CD4-positive, alpha-beta T cell (primary cell): Measurements from ENCODE around the gene MTSS2. TPM values are rescaled to one million over a fixed set of nuclear protein-coding genes. Genes with fewer than 3 reads are reported as not detected.

Experiments
- ATAC-seq: fragments of 200-7000 bp; cut with Tn5 transposase; one replicate; pipeline ENCODE4 v1.10.0; 2022; ENCODE audit warnings: mild to moderate bottlenecking; ENCODE audit not compliant: poor library complexity
- CTCF ChIA-PET: fragments of 350-600 bp; sonication (Branson Sonifier 250); formaldehyde crosslinking; loops from one replicate; lab custom pipeline; 2021; ENCODE audit warnings: antibody characterized with exemption, inconsistent platforms; lab: Charles Lee
- POLR2A ChIA-PET: fragments of 350-600 bp; sonication (Branson Sonifier 250); formaldehyde crosslinking; loops from one replicate; lab custom pipeline; 2021; ENCODE audit warnings: antibody characterized with exemption, inconsistent platforms; lab: Charles Lee
- DNase-seq, 14 experiments: peaks; one replicate each; pipeline ENCODE4 v3.0.0-alpha.2; 2013 to 2020; ENCODE audit warnings: mixed read lengths in 2 of 14
- H3K27ac ChIP-seq, 2 donors: one replicate each; pipeline versions ENCODE4 v1.5.1 to v1.7.0; 2013; ENCODE audit warnings: low read length in 2 of 2, low read depth in 1 of 2, mild to moderate bottlenecking in 1 of 2
- H3K27me3 ChIP-seq, 2 experiments: 1 replicate in 1 of 2; 2 replicates in 1 of 2; pipeline versions ENCODE4 v1.6.1 to v1.7.0; 2013; ENCODE audit warnings: low read length in 2 of 2, control low read depth in 1 of 2, mild to moderate bottlenecking in 1 of 2, moderate library complexity in 1 of 2; ENCODE audit not compliant: insufficient read depth in 2 of 2, control insufficient read depth in 1 of 2
- H3K36me3 ChIP-seq: one replicate; pipeline ENCODE4 v1.6.1; 2013; ENCODE audit warnings: low read length, control low read depth; ENCODE audit not compliant: insufficient read depth
- H3K4me1 ChIP-seq: one replicate; pipeline ENCODE4 v1.6.1; 2013; ENCODE audit warnings: low read length, control low read depth; ENCODE audit not compliant: insufficient read depth
- H3K4me3 ChIP-seq: one replicate; pipeline ENCODE4 v1.5.1; 2013; ENCODE audit warnings: mild to moderate bottlenecking, low read length, moderate library complexity
- H3K9me3 ChIP-seq, 2 experiments: 1 replicate in 1 of 2; 2 replicates in 1 of 2; pipeline versions ENCODE4 v1.6.1 to v1.7.0; 2013; ENCODE audit warnings: low read length in 2 of 2, mild to moderate bottlenecking in 2 of 2, control low read depth in 1 of 2, moderate library complexity in 1 of 2; ENCODE audit not compliant: control insufficient read depth in 1 of 2, insufficient read depth in 1 of 2
- H3K27ac Mint-ChIP-seq: one replicate; pipeline ENCODE4 v1.8.0; 2020; ENCODE audit warnings: mixed read lengths
- H3K27me3 Mint-ChIP-seq: one replicate; pipeline ENCODE4 v1.8.0; 2021; ENCODE audit warnings: mixed read lengths
- H3K36me3 Mint-ChIP-seq: one replicate; pipeline ENCODE4 v1.8.0; 2021; ENCODE audit warnings: low read depth, mixed read lengths
- H3K4me1 Mint-ChIP-seq: one replicate; pipeline ENCODE4 v1.8.0; 2021; ENCODE audit warnings: low read depth, mixed read lengths
- H3K4me3 Mint-ChIP-seq: one replicate; pipeline ENCODE4 v1.8.0; 2020; ENCODE audit warnings: mild to moderate bottlenecking, mixed read lengths
- H3K9me3 Mint-ChIP-seq: one replicate; pipeline ENCODE4 v1.8.0; 2020; ENCODE audit warnings: mixed read lengths
- CTCF ChIP-seq: fragments of 200-600 bp; IDR thresholded peaks from one replicate; pipeline ENCODE4 v1.8.0; 2022; ENCODE audit warnings: antibody characterized with exemption, mild to moderate bottlenecking
- intact Hi-C, 2 experiments: fragments of 100-400 bp; cut with DNase I in 1 of 2; cut with micrococcal nuclease in 1 of 2; formaldehyde crosslinking; loops; one replicate each; pipeline versions ENCODE4 v1.15.1 to v1.9.0; 2023 to 2025; cut with DNase I, micrococcal nuclease
- total RNA-seq, 174 experiments: library from RNA in 2 of 174; stranded (reverse) in 2 of 174; gene quantifications; one replicate each; pipeline ENCODE4 v1.2.3 and lab custom pipeline; 2021 to 2026

MTSS2 gene
- total RNA-seq, 2 experiments from 2014 or later = 15.4 to 16.4 TPM

- peaks cover 42% of the 10 kb centered on the region for H3K36me3 ChIP-seq
Measured at GRCh38 chr16:70725912-70726828, 40.3 kb upstream of the MTSS2 start.

DNA sequence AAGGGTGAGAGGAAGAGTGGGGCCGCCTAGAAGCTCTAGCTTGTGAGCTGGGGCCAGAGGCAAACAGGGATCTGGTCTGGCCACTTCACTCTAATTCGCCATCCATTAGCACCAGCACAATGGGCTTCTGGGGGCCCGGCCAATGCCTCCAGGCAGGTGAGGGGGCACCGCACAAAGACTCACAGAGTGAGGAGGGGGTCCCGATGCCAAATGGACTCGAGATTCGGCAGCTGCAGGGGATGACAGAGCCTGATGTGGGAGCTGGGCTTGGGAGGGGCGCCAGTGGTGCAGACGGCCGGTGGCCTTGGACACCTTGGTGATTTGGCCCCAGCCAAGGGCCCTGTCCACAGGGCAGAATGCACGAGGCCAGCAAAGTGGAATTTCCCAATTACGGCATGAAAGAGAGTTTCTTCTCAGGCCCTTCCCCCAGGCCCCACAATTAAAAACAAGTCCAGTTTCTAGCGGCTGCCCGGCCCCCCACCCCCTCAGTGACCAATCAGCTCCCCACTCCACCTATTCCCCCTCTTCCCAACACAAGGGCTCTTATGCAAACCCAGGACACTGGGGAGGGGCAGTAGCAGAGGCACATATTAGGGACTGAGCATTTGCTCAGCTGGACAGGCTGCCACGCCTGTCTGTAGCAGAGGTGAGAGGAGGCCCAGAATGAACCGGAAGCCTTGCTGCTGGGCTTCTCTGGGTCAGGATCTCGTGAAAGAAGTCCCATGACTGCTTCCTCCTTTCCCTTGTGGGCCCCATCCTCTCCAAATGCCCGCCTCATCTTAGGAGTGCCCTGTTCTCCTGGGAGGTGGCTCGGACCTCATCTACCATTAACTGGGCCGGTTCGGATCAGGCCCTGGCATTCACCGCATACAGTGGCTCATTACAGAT lies 39.4 kb upstream of the MTSS2 start:
- no peaks in the 10 kb centered on the region for H3K27me3 ChIP-seq
- TF ChIP-seq CTCF = no peak
- H3K27ac ChIP-seq = no peak overlapping the region
- H3K36me3 ChIP-seq = peaks cover 40% of the 10 kb centered on the region
- intact Hi-C loops = no loop called here
- no peak overlapping the region for H3K4me3 ChIP-seq
- H3K27me3 Mint-ChIP-seq = no peaks in the 10 kb centered on the region
- no peak for DNase-seq
- H3K4me3 Mint-ChIP-seq = no peak overlapping the region
- no peak overlapping the region for H3K27ac Mint-ChIP-seq
- peaks cover 55% of the 10 kb centered on the region for H3K36me3 Mint-ChIP-seq
- no peaks in the 10 kb centered on the region for H3K9me3 ChIP-seq
- H3K4me1 ChIP-seq = no peaks in the 10 kb centered on the region
- no peak for ATAC-seq
- ChIA-PET POLR2A (no interaction called here), CTCF (no interaction called here)
- no peaks in the 10 kb centered on the region for H3K4me1 Mint-ChIP-seq
- no peaks in the 10 kb centered on the region for H3K9me3 Mint-ChIP-seq

More at GRCh38 chr16:70725912-70726828, 40.3 kb upstream of the MTSS2 start:
- H3K27ac ChIP-seq = no peak overlapping the region
- no peak for TF ChIP-seq CTCF
- Mint-ChIP-seq H3K4me3 (no peak overlapping the region), H3K27me3 (no peaks in the 10 kb centered on the region), H3K27ac (no peak overlapping the region), H3K36me3 (peaks cover 51% of the 10 kb centered on the region), H3K4me1 (no peaks in the 10 kb centered on the region), H3K9me3 (no peaks in the 10 kb centered on the region)
- ChIA-PET POLR2A (no interaction called here), CTCF (no interaction called here)
- DNase-seq (no peak), ATAC-seq (no peak)
- intact Hi-C loops = no loop called here
- H3K27me3 ChIP-seq = no peaks in the 10 kb centered on the region
- H3K4me3 ChIP-seq = no peak overlapping the region
- H3K9me3 ChIP-seq = no peaks in the 10 kb centered on the region
- no peaks in the 10 kb centered on the region for H3K4me1 ChIP-seq

DNA sequence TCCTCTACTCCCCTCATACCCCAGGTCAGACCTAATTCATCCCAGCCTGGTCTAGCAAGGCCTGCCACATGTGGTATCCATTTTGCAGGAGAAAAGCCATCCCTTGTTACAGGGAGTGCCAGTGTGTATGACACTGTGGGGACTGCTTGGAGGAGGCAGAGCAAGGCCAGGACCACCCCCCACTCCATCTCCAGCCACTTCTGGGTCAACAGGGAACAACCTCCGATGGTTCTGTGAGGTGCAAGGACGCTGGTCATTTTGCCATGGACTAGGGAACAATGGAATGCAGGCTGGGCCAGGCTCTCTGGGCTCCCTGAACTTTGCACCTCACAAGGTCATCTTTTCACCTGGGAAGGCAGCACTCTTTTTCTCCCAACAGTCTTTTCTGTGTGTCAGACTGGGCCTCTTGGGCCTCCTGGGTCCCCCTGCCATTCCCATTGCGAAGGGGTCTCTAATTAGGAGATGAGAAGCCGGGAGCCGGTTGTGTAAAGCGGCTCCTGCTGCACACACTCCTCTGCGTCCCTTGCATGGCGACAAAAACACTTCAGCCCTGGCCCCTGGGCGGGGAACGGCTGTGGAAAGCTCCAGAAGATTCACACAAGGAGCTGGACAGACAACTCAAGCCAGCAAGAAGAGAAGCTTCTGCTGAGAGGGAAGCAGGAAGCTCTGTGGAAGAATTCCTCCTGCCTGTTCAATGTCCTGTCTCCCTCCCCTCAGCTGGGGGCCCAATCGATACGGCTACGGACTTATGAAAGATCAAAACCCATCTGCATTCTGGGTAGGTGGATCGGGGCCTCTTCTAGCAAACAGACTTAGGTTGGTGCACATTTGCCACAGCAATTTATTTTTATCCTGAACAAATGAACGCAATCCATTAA lies 38.5 kb upstream of the MTSS2 start:
- intact Hi-C loops = no loop called here
- Mint-ChIP-seq H3K27ac (no peak overlapping the region), H3K27me3 (no peaks in the 10 kb centered on the region), H3K36me3 (peaks cover 55% of the 10 kb centered on the region), H3K9me3 (no peaks in the 10 kb centered on the region), H3K4me1 (no peaks in the 10 kb centered on the region), H3K4me3 (no peak overlapping the region)
- no peaks in the 10 kb centered on the region for H3K9me3 ChIP-seq
- H3K36me3 ChIP-seq = peaks cover 38% of the 10 kb centered on the region
- ChIA-PET CTCF (no interaction called here), POLR2A (no interaction called here)
- H3K27ac ChIP-seq = no peak overlapping the region
- H3K4me3 ChIP-seq = no peak overlapping the region
- H3K27me3 ChIP-seq = no peaks in the 10 kb centered on the region
- DNase-seq = no peak
- no peak for ATAC-seq
- TF ChIP-seq CTCF = no peak
- no peaks in the 10 kb centered on the region for H3K4me1 ChIP-seq
